ENCODE measurements around the gene CARD19. TPM values are rescaled to one million over a fixed set of nuclear protein-coding genes. Genes with fewer than 3 reads are reported as not detected.

The CARD19 gene
- total and polyA plus RNA-seq, 9 of the 15 experiments (the other 6 are each of a cell fraction or from before 2014, with no cell fraction given) = 0.90 to 34.9 (median 14.6) TPM

GRCh38 chr9:93134015-93134739 lies 38.2 kb downstream of the CARD19 start, which contains the start of gene NINJ1 (continued):
- TF ChIP-seq, protein P1, sequence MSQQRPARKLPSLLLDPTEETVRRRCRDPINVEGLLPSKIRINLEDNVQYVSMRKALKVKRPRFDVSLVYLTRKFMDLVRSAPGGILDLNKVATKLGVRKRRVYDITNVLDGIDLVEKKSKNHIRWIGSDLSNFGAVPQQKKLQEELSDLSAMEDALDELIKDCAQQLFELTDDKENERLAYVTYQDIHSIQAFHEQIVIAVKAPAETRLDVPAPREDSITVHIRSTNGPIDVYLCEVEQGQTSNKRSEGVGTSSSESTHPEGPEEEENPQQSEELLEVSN (IDR thresholded peaks at IDR 0.05; ENCODE audit: borderline replicate concordance in 1 of 2, extremely low read depth in 1 of 2, insufficient read depth in 1 of 2, insufficient read length in 1 of 2, low read depth in 1 of 2, low read length in 1 of 2, poor library complexity in 1 of 2, severe bottlenecking in 1 of 2) = peak in 1 of 2 experiments; percentile 20
- TF ChIP-seq ZNF408 (CRISPR knock-in tag; IDR thresholded peaks at IDR 0.05; ENCODE audit: low read depth) (no peak), PRMT5 (CRISPR knock-in tag; IDR thresholded peaks at IDR 0.05) (no peak), SP1 (CRISPR knock-in tag; IDR thresholded peaks at IDR 0.05) (peak; percentile 57), DIDO1 (tag; IDR thresholded peaks at IDR 0.05; ENCODE audit: low read depth) (no peak), ZBTB11 (CRISPR knock-in tag; IDR thresholded peaks at IDR 0.05) (no peak), TGIF2 (CRISPR knock-in tag; IDR thresholded peaks at IDR 0.05) (no peak), ZFPM2 (CRISPR knock-in tag; IDR thresholded peaks at IDR 0.05) (no peak), EZH2 (IDR thresholded peaks at IDR 0.05; ENCODE audit: borderline replicate concordance, low read depth, low read length) (no peak), ZFX (CRISPR knock-in tag; IDR thresholded peaks at IDR 0.05) (peak; percentile 94), FOXJ3 (CRISPR knock-in tag; IDR thresholded peaks at IDR 0.05) (no peak)
- TF ChIP-seq, protein P2, sequence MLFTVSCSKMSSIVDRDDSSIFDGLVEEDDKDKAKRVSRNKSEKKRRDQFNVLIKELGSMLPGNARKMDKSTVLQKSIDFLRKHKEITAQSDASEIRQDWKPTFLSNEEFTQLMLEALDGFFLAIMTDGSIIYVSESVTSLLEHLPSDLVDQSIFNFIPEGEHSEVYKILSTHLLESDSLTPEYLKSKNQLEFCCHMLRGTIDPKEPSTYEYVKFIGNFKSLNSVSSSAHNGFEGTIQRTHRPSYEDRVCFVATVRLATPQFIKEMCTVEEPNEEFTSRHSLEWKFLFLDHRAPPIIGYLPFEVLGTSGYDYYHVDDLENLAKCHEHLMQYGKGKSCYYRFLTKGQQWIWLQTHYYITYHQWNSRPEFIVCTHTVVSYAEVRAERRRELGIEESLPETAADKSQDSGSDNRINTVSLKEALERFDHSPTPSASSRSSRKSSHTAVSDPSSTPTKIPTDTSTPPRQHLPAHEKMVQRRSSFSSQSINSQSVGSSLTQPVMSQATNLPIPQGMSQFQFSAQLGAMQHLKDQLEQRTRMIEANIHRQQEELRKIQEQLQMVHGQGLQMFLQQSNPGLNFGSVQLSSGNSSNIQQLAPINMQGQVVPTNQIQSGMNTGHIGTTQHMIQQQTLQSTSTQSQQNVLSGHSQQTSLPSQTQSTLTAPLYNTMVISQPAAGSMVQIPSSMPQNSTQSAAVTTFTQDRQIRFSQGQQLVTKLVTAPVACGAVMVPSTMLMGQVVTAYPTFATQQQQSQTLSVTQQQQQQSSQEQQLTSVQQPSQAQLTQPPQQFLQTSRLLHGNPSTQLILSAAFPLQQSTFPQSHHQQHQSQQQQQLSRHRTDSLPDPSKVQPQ (CRISPR knock-in tag; IDR thresholded peaks at IDR 0.05; ENCODE audit: borderline replicate concordance) = no peak
- TF ChIP-seq, protein P3, sequence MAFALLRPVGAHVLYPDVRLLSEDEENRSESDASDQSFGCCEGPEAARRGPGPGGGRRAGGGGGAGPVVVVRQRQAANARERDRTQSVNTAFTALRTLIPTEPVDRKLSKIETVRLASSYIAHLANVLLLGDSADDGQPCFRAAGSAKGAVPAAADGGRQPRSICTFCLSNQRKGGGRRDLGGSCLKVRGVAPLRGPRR (CRISPR knock-in tag; IDR thresholded peaks at IDR 0.05) = no peak
- TF ChIP-seq, protein P4, sequence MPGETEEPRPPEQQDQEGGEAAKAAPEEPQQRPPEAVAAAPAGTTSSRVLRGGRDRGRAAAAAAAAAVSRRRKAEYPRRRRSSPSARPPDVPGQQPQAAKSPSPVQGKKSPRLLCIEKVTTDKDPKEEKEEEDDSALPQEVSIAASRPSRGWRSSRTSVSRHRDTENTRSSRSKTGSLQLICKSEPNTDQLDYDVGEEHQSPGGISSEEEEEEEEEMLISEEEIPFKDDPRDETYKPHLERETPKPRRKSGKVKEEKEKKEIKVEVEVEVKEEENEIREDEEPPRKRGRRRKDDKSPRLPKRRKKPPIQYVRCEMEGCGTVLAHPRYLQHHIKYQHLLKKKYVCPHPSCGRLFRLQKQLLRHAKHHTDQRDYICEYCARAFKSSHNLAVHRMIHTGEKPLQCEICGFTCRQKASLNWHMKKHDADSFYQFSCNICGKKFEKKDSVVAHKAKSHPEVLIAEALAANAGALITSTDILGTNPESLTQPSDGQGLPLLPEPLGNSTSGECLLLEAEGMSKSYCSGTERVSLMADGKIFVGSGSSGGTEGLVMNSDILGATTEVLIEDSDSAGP (CRISPR knock-in tag; IDR thresholded peaks at IDR 0.05) = no peak

All from K562 (cell line).